ELF-1 (cell line): ENCODE measurements around the gene CABLES1.
"Not testable (repeated sequence)": the region's sequence is repeated elsewhere in the genome, so short reads cannot be mapped to it uniquely, and the experiment has no call there.

Experiments
- DNase-seq: peaks from one replicate; pipeline ENCODE4 v3.0.0-alpha.2; 2016; ENCODE audit warnings: low read depth, low spot score

Gene CABLES1, protein sequence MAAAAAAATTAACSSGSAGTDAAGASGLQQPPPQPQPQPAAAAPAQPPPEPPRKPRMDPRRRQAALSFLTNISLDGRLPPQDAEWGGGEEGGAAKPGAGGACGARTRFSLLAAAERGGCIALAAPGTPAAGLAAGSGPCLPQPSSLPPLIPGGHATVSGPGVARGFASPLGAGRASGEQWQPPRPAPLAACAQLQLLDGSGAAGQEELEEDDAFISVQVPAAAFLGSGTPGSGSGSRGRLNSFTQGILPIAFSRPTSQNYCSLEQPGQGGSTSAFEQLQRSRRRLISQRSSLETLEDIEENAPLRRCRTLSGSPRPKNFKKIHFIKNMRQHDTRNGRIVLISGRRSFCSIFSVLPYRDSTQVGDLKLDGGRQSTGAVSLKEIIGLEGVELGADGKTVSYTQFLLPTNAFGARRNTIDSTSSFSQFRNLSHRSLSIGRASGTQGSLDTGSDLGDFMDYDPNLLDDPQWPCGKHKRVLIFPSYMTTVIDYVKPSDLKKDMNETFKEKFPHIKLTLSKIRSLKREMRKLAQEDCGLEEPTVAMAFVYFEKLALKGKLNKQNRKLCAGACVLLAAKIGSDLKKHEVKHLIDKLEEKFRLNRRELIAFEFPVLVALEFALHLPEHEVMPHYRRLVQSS

DNA sequence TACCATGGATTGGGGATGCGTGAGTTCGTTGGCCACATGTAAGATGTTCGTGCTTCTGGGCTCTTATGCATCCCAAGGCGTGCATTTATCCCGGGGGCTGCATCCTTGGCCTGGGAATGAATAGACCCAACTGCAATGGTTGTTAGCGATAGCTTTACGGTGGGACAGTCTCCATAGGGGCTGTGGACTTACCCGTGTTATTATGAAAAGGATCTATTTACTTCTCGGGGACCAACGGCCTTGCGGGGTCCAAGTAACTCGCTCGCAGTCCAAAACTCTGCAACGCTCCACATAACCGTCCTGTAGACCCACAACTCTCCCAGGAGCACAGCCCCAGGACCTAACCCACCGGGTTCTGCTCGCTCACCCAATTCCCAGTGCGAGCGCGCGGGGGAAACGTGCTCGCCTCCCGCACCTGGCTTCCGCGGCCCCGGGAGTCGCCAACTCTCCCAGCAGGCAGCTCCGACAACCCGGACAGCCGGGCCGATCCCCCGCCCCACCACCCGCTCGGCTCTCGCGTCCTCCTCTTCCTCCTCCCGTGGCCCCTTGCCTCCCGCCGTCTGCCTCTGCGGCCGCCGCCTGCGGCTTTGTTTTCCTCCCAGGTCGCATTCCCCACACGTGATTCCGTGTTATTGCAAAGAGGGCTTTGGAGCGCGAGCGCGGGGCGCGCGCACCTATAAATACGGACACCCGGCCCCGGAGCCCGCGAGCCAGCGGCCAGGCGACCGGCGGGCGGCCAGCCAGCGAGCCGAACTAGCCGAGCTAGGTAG is at the start of gene CABLES1:
Gene CABLES1 (plus strand): TSS at position 706 of the 770 bp plus-strand sequence. CDS start 278 bp downstream, outside the sequence.
- peak; percentile 74 for DNase-seq

DNA sequence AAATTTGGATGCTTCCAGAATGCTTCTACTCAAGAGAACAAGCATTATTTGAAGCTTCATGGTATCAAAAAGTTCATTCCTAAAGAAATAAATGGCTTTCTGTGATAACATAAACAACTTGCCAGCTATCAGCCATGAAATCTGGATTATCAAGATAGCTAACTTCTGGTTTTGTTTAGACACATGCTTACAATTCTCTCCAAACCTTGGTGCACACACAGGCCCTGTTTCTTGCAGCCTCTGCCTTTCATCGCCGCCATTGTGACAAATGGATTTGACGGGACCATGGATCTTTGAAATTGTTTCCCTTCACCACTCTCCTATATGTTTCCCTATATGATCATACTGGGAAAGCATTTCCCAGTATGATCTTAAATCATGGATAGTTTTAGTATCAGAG is 47.9 kb upstream of the CABLES1 start:
- DNase-seq = no peak

DNA sequence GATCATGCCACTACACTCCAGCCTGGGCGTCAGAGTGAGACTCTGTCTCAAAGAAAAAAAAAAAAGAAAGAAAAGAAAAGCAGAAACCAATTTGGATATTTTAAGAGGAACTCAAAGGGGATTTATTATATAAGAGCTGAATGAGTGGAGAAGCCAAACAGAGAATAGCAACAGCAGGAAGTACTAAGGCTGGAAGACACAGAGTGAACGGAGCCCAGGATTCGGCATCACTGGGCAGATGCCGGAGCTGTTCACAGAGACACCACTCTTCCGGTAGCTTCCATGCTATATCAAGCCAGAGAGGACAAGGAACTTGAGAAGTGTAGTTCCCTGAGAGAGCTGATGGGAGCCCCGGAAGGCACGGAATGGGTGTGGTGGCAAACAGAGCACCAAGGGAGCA is 47.0 kb upstream of the CABLES1 start:
- DNase-seq = no peak

DNA sequence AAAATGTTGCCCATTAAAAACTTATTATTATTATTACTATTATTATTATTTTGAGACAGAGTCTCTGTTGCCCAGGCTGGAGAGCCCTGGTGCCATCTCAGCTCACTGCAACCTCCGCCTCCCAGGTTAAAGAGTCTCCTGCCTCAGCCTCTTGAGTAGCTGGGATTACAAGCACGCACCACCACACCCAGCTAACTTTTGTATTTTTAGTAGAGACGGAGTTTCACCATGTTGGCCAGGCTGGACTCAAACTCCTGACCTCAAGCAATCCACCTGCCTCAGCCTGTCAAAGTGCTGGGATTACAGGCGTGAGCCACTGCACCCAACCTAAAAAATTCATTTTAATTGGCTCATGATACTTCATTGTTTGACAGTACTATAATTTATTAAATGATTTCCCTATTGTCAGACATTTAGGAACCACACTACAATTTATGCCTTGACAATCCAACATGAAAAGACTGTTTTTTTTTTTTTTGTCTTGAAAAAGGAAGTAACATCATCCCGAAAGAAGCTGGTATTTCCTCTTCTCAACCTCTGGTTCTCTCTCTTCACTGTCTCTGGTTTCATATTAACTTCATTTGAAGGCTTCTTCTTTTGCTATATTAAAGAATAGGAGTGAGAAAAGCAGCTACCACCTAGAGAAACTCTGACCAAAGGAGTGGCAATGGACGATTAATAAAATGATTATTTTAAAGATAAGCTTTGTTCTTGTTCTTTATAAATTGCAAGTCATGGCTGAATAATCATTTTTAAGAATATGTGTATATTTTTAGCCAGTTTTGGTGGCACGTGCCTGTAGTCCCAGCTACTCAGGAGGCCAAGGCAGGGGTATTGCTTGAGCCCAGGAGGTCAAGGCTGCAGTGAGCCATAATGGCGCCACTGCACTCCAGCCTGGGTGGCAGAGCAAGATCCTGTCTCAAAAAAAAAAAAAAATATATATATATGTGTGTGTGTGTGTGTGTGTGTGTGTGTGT is 44.0 kb upstream of the CABLES1 start:
- not testable (repeated sequence) for DNase-seq

DNA sequence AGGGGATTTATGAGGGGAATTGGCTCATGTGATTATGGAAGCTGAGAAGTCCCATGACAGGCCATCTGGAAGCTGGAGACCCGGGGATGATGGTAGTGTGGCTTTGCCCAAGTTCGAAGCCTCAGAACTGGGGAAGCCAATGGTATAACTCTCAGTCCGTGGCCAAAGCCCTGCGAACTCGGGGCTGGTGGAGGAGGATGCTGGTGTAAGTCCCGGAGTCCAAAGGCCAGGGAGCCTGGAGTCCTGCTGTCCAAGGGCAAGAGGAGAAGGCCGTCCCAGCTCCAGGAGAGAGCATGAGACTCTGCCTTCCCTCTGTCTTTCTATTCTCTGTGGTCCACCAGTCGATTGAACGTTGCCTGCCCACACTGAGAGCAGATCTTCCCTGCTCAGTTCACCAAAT is 43.2 kb upstream of the CABLES1 start:
- DNase-seq = no peak

DNA sequence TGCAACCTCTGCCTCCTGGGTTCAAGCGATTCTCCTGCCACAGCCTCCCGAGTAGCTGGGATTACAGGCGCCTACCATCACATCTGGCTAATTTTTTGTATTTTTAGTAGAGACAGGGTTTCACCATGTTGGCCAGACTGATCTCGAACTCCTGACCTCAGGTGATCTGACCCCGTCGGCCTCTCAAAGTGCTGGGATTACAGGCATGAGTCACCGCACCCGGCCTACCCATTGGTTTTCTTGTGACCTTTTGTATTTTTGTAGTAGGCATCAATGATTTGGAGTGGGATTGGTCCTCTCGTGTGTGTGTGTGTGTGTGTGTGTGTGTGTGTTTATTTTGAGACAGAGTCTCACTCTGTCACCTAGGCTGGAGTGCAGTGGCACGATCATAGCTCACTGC is 42.2 kb upstream of the CABLES1 start:
- DNase-seq = not testable (repeated sequence)

DNA sequence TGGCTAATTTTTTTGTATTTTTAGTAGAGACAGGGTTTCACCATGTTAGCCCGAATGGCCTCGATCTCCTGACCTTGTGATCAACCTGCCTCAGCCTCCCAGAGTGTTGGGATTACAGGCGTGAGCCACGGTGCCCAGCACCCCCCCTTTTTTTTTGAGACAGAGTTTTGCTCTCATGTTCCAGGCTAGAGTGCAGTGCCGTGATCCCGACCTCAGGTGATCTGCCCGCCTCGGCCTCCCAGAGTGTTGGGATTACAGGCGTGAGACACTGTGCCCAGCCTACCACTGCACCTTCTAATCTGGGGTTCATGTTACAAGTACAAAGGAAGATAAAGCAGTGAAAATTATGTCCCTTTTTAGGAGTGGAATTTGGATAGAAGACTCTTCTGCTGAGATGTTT is 41.5 kb upstream of the CABLES1 start:
- DNase-seq = no peak

DNA sequence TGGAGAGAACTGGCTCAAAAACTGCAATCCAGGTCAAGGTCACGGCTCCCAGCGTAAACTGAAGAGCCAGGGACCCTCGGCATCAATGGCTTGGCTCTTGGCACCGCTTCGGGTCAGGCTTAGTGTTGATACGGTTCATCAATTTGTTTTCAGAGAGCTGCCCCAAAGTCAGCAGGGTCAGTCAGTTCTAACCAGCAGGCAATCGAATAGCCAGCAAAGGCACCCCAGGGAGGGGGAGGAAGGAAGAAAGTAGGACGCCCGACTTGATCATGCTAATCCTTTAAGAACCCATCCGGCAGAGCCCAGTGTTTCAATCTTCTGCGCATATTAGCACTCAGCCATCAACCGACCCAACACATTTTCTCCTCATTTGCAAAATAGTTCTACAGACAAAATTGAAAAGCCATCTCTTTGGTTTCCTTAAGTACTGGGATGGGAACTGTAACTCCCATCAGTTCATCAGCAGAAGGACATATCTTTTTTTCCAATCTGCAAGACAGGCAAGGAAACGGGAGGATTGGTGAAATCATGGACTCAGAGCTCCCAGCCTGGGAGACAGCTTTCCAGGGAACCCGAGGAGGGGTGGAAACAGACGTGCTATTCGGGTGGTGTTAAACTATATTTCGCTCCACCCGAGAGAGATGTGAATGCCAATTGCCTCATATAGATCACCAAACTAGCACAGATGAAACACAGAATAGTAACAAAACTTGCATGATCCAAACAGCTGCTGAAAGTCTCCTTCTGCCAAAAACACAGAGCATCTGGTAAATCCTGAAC is 40.7 kb upstream of the CABLES1 start:
- DNase-seq = no peak

DNA sequence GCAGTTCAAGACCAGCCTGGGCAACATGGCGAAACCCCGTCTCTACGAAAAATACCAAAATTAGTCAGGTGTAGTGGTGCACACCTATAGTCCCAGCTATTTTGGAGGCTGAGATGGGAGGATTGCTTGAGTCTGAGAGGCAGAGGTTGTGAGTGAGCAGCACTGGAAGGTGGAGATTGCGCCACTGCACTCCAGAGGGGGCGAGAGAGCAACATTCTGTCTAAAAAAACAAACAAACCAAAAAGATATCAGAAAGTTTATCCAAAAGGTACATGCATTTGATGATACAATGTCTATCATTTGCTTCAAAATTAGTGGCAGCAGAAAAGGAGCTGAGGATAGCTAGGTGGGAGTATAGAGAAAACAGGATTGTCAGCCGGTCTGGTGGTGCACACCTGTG is 39.8 kb upstream of the CABLES1 start:
- DNase-seq = peak; percentile 17

DNA sequence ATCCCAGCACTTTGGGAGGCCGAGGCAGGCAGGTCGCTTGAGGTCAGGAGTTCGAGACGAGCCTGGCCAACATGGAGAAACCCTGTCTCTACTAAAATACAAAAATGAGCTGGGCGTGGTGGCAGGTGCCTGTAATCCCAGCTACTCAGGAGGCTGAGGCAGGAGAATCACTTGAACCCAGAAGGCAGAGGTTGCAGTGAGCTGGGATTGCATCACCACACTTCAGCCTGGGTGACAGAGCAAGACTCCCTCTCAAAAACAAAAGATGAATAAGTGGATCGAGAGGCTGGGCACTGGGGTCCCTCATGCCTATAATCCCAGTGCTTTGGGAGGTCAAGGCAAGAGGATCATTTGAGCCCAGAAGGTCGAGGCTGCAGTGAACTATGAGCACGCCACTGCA is 38.3 kb upstream of the CABLES1 start:
- DNase-seq = not testable (repeated sequence)

DNA sequence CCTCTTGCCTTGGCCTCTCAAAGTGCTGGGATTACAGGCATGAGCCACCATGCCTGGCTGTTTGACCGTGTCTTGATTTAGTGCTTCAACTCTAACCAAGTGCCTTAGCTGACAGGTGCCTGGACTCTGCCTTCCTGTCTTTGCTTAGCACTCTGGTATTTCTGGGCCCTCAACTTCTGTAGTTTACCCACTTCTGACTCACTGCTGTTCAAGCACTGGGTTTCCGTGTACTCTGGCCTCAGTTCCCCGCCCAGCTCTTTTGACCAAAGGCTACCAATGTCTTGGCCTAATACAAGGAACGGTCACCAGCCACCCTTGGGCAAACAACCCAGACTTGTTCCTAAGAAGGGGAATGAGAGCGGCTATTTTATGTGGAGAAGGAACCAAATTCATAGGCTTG is 35.7 kb upstream of the CABLES1 start:
- DNase-seq = no peak

DNA sequence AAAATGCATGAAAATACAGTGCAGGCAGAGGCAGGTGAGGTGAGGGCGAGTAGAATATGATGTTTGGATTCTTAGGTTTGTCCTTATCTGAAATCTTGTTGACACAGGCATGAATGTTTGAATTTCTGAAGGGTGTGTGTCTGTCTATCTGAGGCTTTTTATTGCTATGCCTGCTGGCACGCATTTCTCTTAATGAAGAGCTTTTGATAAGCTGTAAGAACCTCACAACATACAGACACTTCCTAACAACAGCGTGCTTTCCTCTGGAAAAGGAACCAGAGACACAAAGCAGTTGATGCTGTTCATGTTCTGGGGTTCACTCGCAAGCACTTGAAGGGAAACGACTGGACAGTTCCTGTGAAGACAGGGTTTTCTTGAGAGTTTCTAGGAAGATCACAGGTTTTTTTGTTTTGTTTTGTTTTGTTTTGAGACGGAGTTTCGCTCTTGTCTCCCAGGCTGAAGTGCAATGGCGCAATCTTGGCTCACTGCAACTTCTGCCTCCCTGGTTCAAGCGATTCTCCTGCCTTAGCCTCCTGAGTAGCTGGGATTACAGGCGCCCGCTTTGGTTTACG is 33.3 kb upstream of the CABLES1 start:
- no peak for DNase-seq

DNA sequence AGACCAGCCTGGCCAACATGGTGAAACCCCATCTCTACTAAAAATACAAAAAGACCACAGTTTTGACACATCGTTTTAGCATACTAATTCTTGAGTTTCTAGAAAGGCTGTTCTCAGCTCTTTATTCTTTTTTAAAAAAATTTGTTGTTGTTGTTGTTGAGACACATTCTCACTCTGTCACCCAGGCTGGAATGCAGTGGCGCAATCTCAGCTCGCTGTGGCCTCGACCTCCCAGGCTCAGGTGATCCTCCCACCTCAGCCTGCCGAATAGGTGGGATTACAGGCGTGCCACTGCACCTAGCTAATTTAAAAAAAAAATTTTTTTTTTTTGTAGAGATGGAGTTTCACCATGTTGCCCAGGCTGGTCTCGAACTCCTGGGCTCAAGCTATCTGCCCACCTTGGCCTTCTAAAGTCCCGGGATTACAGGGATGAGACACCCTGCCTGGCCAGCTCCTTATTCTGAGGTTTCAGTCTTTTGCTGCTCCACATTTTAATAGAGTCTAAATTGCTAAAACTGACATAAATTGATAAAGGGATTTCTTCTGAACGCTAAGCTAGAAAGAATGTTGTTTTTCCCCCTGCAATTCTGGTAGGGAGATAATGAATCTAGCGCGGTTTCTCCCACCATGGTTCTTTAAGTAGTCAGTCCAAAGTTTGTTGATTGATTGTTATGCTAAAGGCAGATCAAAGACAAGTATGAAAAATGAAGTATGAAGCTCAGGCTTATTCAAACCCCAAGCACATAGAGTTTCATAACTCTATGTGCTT is 32.6 kb upstream of the CABLES1 start:
- no peak for DNase-seq

DNA sequence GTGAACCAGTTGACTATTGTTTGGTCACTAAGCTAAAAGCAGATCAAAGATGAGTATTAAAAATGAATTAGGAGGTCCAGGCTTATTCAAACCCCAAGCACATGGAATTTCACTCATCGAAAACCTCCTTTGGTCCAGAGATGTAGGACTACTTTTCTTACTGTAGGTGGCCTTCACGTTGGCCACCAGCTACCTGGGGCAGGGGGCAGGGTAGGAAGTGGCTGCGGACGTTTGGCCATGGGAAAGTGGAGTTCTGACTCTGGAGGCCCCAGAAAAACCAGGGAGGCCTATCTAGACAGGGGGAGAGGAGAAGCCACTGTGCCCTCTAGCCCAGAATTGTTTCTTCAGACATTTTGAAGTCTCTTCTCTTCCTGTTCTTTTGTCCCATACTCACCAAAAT is 31.8 kb upstream of the CABLES1 start:
- DNase-seq = no peak

DNA sequence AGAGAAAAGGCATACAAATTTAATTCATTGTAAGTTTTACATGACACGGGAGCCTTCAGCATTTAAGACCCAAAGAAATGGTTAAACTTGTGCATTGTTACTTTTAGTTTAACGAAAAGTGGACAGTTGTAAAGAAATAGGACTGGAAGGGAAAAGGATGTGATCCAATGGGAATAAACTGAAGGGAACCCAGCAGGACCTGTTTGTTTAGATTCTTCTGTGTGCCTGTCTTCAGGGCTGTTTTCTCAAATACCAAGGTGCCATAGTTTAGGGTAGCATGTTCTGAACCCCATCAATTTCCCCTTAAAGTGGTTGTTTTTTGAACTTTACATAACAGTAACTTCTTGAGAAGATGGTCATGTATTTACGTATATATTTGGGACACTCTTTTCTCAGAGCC is 30.3 kb upstream of the CABLES1 start:
- peak; percentile 46 for DNase-seq

DNA sequence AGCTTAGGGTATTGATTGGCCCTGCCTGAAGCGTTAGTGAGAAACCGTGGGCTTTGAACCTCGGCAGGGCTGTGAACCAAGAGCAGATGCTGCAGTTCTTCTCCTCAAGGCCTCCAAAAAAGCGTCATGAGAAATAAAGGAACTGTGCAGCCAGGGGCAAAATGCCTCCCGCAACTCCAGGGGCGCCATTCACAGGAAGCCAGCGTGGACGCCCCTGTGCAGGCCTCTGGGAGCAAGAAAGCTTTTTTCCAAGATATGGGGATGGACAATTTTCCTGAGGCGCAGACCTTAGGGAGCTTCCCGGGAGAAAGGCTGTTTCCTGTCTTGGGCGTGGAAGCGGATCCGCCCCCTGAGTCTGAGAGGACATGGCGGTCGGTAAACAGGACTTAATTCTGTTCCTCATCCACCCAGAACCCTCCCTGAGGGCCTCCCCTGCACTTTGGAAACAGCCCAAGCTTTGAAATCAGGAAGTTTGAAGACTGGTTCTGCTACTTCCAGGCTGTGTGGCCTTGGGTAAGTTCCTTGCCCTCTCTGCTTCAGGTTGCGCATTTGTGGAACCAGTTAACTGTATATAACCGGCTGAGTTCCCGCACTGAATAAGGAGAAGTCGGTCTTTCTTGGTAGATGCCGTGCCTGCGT is 29.6 kb upstream of the CABLES1 start:
- peak; percentile 68 for DNase-seq

DNA sequence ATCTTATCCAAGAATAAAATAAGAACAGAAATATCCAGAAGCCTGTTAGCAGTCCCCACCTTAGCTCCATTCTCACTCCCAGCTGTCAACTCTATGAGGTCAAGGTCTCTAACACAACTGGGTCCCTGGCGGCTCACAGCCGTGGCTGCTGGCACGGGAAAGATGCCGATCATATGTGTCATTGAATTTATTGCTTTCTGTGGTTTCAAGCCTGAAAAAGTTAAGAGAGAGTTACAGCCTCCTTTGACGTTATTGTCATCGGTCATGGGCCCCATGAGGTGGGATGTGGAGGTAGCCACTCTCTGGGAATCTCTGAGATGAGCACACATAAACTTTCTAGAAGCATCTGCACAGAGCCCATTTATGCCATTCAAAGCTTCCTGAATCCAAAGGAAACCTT is 28.7 kb upstream of the CABLES1 start:
- DNase-seq = peak; percentile 48

DNA sequence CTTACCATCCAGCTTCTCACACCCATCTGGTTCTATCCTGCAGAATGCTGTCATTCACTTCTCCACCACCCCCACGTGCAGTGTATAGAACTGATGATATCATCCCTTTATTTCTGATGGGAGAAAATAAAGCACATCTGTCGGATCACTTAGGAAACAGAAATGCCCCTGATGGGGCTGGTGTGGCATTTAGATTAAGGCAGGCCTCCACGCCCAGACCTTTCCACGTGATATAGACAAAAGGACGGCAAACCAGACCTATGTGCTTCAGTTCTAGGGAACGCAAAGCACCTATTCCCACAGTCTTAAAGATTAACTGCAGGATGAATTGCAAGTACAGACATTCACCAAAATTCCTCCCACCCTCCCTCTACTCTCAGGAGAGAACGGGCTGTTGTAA is 27.6 kb upstream of the CABLES1 start:
- no peak for DNase-seq

DNA sequence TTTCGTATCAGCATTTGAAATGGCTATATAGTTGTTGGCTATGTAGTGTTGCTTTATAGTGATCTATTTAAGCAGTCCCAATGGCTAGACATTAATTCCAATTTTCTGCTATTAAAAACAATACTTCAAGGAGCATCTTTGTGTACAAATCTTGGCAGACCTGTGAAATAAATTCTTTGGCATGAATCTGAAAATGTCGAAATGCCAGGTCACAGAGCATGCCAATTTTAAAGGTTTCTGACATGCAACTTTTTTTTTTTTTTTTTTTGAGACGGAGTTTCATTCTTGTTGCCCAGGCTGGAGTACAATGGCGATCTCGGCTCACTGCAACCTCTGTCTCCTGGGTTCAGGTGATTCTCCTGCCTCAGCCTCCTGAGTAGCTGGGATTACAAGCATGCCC is 26.8 kb upstream of the CABLES1 start:
- no peak for DNase-seq
